Measurements from ENCODE around the gene SLC25A40.

- TF ChIP-seq EZH2 (IDR thresholded peaks at IDR 0.05) (no peak), POLR2AphosphoS5 (IDR thresholded peaks at IDR 0.05; ENCODE audit: borderline replicate concordance, low read depth, low read length) (no peak), FOXP2 (optimal IDR thresholded peaks at IDR 0.05; ENCODE audit: control extremely low read depth, extremely low read length, insufficient read depth) (no peak)
Observed at GRCh38 chr7:87877366-87878040, 1.3 kb upstream of the SLC25A40 start.
